ENCODE results near the gene CYB5A. TPM values are rescaled to one million over a fixed set of nuclear protein-coding genes. Genes with fewer than 3 reads are reported as not detected.

Gene CYB5A
- total and polyA plus RNA-seq, 2 of the 8 experiments (the other 6 are each of a cell fraction or from before 2014, with no cell fraction given): 154 to 195 TPM

DNA sequence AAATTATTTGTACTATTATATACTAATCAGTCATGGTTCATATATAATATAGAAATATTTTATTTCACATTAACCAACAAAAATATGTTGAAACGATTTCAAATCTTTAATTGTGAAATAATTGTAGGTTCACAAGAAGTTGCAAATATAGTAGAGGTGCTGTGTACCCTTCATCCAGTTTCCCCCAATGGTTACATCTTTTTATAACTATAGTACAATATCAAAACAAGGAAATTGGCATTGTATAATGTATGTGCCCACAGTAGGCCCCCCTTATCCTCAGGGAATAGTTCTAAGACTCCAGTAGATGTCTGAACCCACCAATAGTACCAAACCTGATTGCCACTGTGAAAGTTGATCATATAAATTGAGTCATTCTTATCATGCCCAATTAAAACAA, 7.4 kb upstream of the CYB5A start:
- Histone ChIP-seq H2BK20ac (ENCODE audit: low read length) (no peak overlapping the region), H4K5ac (ENCODE audit: insufficient read length, low read depth, low read length) (no peak overlapping the region), H3K14ac (ENCODE audit: insufficient read length) (no peak overlapping the region), H4K91ac (replicated peaks; ENCODE audit: insufficient read length, low read length) (no peak overlapping the region), H2BK120ac (replicated peaks; ENCODE audit: low read depth, low read length) (no peak overlapping the region), H2BK12ac (ENCODE audit: low read depth, low read length) (no peak overlapping the region), H2AFZ (ENCODE audit: low read length) (no peak overlapping the region), H3K4me1 (replicated peaks in 1 of 4; ENCODE audit: control insufficient read depth in 3 of 4, insufficient read depth in 4 of 4, low read length in 3 of 4) (no peaks in the 10 kb centered on the region), H3K4ac (replicated peaks; ENCODE audit: insufficient read length, low read depth, low read length) (no peak overlapping the region), H3K18ac (ENCODE audit: extremely low read depth, low read length) (no peak overlapping the region), H3K9me3 (ENCODE audit: insufficient read depth in 2 of 2, low read depth in 1 of 2, low read length in 1 of 2) (peaks cover 0 to 7% of the 10 kb centered on the region in 2 experiments; a peak in 2 of 4 replicates), H4K8ac (ENCODE audit: extremely low read depth, insufficient read depth, low read length) (no peak overlapping the region), H2BK5ac (ENCODE audit: low read depth, low read length) (no peak overlapping the region), H2AK5ac (ENCODE audit: low read depth, low read length) (no peak overlapping the region), H2BK15ac (ENCODE audit: low read length) (no peak overlapping the region), H3K4me3 (ENCODE audit: extremely low read depth in 1 of 4, insufficient read depth in 2 of 4, low read depth in 3 of 4, low read length in 4 of 4) (no peak overlapping the region), H4K20me1 (replicated peaks in 1 of 2; ENCODE audit: control insufficient read depth in 1 of 2, insufficient read depth in 2 of 2, low read length in 2 of 2) (no peaks in the 10 kb centered on the region), H3K79me2 (ENCODE audit: control insufficient read depth in 1 of 2, insufficient read depth in 2 of 2, low read length in 2 of 2) (no peaks in the 10 kb centered on the region), H3K27ac (ENCODE audit: low read depth, low read length) (no peak overlapping the region), H3K9ac (replicated peaks in 1 of 4; ENCODE audit: extremely low read depth in 1 of 4, low read depth in 3 of 4, low read length in 3 of 4) (no peak overlapping the region), H3K4me2 (ENCODE audit: insufficient read depth in 1 of 2, low read depth in 2 of 2, low read length in 2 of 2) (no peak overlapping the region), H3K23me2 (ENCODE audit: low read depth, low read length) (no peaks in the 10 kb centered on the region), H3K36me3 (ENCODE audit: control insufficient read depth in 2 of 4, insufficient read depth in 4 of 4, low read length in 3 of 4) (no peaks in the 10 kb centered on the region; a peak in 1 of 8 replicates), H3K56ac (replicated peaks; ENCODE audit: insufficient read length, low read depth, low read length) (no peak overlapping the region), H3K27me3 (replicated peaks in 1 of 4; ENCODE audit: control insufficient read depth in 3 of 4, extremely low read depth in 1 of 4, insufficient read depth in 3 of 4, low read length in 3 of 4) (no peaks in the 10 kb centered on the region), H3K79me1 (ENCODE audit: low read depth, low read length) (no peaks in the 10 kb centered on the region), H3K23ac (ENCODE audit: insufficient read length) (no peak overlapping the region)
- CTCF ChIA-PET (ENCODE audit: partially characterized antibody): interaction anchor here (1.2 to 2.2 kb wide), 2 partner anchors 102 to 146 kb away, joined by 3 to 8 read pairs; no protein-coding TSS in a partner anchor
- POLR2A ChIA-PET (ENCODE audit: partially characterized antibody): no interaction called here
- TF ChIP-seq POLR2AphosphoS5 (IDR thresholded peaks at IDR 0.05; ENCODE audit: low read depth, low read length): no peak
- no peak for FAIRE-seq
- no peak for DNase-seq (ENCODE audit: low read depth in 1 of 2, low spot score in 2 of 2)
- WGBS, 2 experiments (ENCODE audit: extremely low coverage in 1 of 2, insufficient coverage in 1 of 2, insufficient read length in 1 of 2, insufficient replicate concordance in 2 of 2, low coverage in 1 of 2, low lambda C conversion rate in 2 of 2, missing lambda C conversion rate in 1 of 2): 83% methylated on average over 1 of the region's 1 CpG; no CpG with 5 or more reads in 1 of the 2 experiments

Data from H1 (cell line).